Measurements from ENCODE around the gene LIPC. TPM values are rescaled to one million over a fixed set of nuclear protein-coding genes. Genes with fewer than 3 reads are reported as not detected.

Gene LIPC
- total RNA-seq, 4 donors from 2014 or later, result 0.48 to 8.2 (median 2.6) TPM; not detected in 1

- WGBS, 2 donors (ENCODE audit: low coverage in 1 of 2), result 92 to 96% methylated on average over 2 to 9 of the region's 9 CpGs
- intact Hi-C loops (cut with DNase I; ENCODE audit: low total_unique reads), result no loop called here
- TF ChIP-seq EP300 (IDR thresholded peaks at IDR 0.05; ENCODE audit: low read depth) (no peak), POLR2AphosphoS5 (IDR thresholded peaks at IDR 0.05) (no peak), POLR2A (IDR thresholded peaks at IDR 0.05) (no peak)
- TF ChIP-seq, protein P1, sequence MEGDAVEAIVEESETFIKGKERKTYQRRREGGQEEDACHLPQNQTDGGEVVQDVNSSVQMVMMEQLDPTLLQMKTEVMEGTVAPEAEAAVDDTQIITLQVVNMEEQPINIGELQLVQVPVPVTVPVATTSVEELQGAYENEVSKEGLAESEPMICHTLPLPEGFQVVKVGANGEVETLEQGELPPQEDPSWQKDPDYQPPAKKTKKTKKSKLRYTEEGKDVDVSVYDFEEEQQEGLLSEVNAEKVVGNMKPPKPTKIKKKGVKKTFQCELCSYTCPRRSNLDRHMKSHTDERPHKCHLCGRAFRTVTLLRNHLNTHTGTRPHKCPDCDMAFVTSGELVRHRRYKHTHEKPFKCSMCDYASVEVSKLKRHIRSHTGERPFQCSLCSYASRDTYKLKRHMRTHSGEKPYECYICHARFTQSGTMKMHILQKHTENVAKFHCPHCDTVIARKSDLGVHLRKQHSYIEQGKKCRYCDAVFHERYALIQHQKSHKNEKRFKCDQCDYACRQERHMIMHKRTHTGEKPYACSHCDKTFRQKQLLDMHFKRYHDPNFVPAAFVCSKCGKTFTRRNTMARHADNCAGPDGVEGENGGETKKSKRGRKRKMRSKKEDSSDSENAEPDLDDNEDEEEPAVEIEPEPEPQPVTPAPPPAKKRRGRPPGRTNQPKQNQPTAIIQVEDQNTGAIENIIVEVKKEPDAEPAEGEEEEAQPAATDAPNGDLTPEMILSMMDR (IDR thresholded peaks at IDR 0.05), result no peak
- no peaks in the 10 kb centered on the region for H3K27me3 ChIP-seq
- no peak overlapping the region for H3K27ac ChIP-seq
- no peaks in the 10 kb centered on the region for H3K36me3 ChIP-seq
- H3K4me1 ChIP-seq, result peaks cover 5 to 13% (median 12%) of the 10 kb centered on the region in 4 donors
- H3K4me3 ChIP-seq, result no peak overlapping the region
- DNase-seq, result no peak
- H3K9me3 ChIP-seq, result no peaks in the 10 kb centered on the region
- in situ Hi-C loops (cut with MboI; ENCODE audit: low pct_ligation_motif_present in 1 of 4, low pct_unique_long_range_greater_than_20kb in 1 of 4, low sequenced_read_pairs in 3 of 4), result no loop called here
Measured at GRCh38 chr15:58547628-58548307, 116.0 kb downstream of the LIPC start.

DNA sequence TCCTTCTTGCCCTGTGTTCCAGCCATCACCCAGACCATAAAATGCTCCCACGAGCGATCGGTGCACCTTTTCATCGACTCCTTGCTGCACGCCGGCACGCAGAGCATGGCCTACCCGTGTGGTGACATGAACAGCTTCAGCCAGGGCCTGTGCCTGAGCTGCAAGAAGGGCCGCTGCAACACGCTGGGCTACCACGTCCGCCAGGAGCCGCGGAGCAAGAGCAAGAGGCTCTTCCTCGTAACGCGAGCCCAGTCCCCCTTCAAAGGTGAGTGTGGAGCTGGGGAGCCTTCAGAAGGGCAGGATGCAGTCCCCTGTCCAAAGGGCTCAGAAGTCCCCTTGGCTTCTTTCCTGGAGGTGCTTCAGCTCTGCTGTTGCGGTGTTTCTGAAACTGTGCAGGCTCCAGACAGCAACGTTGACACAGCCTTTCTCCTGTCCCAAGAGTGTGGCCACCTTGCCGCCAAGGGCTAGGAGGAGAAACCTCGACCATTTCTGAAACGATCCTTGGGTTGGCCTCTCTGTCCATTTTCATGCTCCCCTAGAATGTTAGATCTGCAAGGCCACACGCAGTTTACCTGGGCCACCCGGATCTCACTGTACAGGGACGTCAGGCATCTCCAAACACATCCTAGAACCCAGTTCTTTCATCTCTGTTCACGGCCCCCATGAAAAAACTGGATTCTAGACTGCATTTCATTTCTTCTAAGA is 116.7 kb downstream of the LIPC start:
- no peak for DNase-seq
- in situ Hi-C loops (cut with MboI; ENCODE audit: low pct_ligation_motif_present in 1 of 4, low pct_unique_long_range_greater_than_20kb in 1 of 4, low sequenced_read_pairs in 3 of 4) (no loop called here), intact Hi-C loops (cut with DNase I; ENCODE audit: low total_unique reads) (no loop called here)
- no peak overlapping the region for H3K4me3 ChIP-seq
- TF ChIP-seq, protein P1 (IDR thresholded peaks at IDR 0.05), result no peak
- no peak for TF ChIP-seq POLR2AphosphoS5 (IDR thresholded peaks at IDR 0.05)
- TF ChIP-seq POLR2A (IDR thresholded peaks at IDR 0.05), result no peak
- TF ChIP-seq EP300 (IDR thresholded peaks at IDR 0.05; ENCODE audit: low read depth), result no peak
- 88 to 100% methylated on average over 4 to 26 of the region's 26 CpGs for WGBS, 2 donors (ENCODE audit: low coverage in 1 of 2)
- peak overlapping the region in 2 of 4 donors; percentile 12 to 56 for H3K27ac ChIP-seq
- peaks cover 5 to 14% (median 12%) of the 10 kb centered on the region in 4 donors for H3K4me1 ChIP-seq
- H3K9me3 ChIP-seq, result no peaks in the 10 kb centered on the region
- H3K36me3 ChIP-seq, result no peaks in the 10 kb centered on the region
- no peaks in the 10 kb centered on the region for H3K27me3 ChIP-seq

DNA sequence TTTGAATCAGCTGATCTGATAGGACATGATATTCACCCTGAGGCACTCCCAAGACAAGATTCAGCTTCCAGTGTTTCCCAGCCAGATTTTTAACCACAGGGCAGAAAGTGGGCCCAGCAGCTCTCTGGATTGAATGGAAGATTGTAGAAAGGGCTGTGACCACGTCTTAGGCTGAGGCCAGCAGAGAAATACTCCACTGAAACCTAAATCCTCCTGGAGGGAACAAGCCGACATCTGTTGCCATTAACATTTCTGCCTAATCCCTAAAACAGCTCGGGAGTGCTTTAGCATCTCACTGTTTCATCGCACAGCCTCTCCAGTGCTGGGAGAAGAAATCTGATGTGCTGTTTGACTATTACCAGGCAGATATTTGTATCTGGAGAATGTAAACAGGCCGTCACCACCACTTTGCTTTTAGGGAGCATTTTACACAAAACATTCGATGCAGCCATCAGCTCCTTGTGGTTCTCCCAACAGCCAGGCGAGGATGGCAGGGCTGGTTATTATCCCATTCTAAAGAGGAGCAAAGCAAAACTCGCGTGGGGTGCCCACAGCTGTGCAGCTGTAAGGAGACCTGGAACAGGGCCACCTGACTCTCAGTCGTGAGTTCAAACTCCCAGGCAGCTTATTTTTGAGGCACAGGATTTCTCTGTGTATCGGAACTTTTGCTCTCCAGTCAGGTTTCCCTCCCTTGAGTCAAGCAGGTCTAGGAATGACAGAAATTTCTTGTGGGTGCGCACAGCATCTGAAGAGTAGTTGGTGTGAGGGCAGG is 117.4 kb downstream of the LIPC start:
- H3K36me3 ChIP-seq, result no peaks in the 10 kb centered on the region
- no peak overlapping the region for H3K4me3 ChIP-seq
- intact Hi-C loops (cut with DNase I; ENCODE audit: low total_unique reads) (no loop called here), in situ Hi-C loops (cut with MboI; ENCODE audit: low pct_ligation_motif_present in 1 of 4, low pct_unique_long_range_greater_than_20kb in 1 of 4, low sequenced_read_pairs in 3 of 4) (no loop called here)
- TF ChIP-seq, protein P1 (IDR thresholded peaks at IDR 0.05), result no peak
- no peak for TF ChIP-seq EP300 (IDR thresholded peaks at IDR 0.05; ENCODE audit: low read depth)
- peak in 1 of 3 donors; percentile 19 for TF ChIP-seq POLR2AphosphoS5 (IDR thresholded peaks at IDR 0.05)
- no peak for TF ChIP-seq POLR2A (IDR thresholded peaks at IDR 0.05)
- H3K4me1 ChIP-seq, result peaks cover 5 to 14% (median 12%) of the 10 kb centered on the region in 4 donors
- WGBS, 2 donors (ENCODE audit: low coverage in 1 of 2), result 77 to 82% methylated on average over 2 to 12 of the region's 12 CpGs
- DNase-seq, result no peak
- peak overlapping the region in 3 of 4 donors; percentile 4 to 56 (median 12) for H3K27ac ChIP-seq
- no peaks in the 10 kb centered on the region for H3K27me3 ChIP-seq
- H3K9me3 ChIP-seq, result no peaks in the 10 kb centered on the region

DNA sequence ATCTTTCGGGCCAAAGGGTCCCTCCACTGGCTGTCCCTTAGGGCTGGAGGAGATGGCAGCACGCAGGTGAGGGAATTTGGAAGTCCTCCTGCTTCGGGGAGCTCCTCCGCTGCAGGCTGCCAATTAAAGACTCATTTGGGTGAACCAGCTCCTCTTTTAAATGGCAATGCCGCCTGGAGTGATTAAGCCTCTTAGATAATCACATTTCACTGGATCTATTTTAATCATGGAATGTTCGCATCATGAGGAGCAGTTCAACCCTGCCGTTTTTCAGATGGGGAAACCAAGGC is 117.9 kb downstream of the LIPC start:
- H3K27ac ChIP-seq, result peak overlapping the region in 3 of 4 donors; percentile 4 to 56 (median 12)
- no peak overlapping the region for H3K4me3 ChIP-seq
- WGBS, 2 donors (ENCODE audit: low coverage in 1 of 2), result 88 to 93% methylated on average over 4 to 7 of the region's 7 CpGs
- H3K4me1 ChIP-seq, result peaks cover 5 to 14% (median 12%) of the 10 kb centered on the region in 4 donors
- TF ChIP-seq EP300 (IDR thresholded peaks at IDR 0.05; ENCODE audit: low read depth) (no peak), POLR2AphosphoS5 (IDR thresholded peaks at IDR 0.05) (no peak), POLR2A (IDR thresholded peaks at IDR 0.05) (no peak)
- TF ChIP-seq, protein P1 (IDR thresholded peaks at IDR 0.05), result no peak
- in situ Hi-C loops (cut with MboI; ENCODE audit: low pct_ligation_motif_present in 1 of 4, low pct_unique_long_range_greater_than_20kb in 1 of 4, low sequenced_read_pairs in 3 of 4), result no loop called here
- H3K27me3 ChIP-seq, result no peaks in the 10 kb centered on the region
- no peaks in the 10 kb centered on the region for H3K36me3 ChIP-seq
- intact Hi-C loops (cut with DNase I; ENCODE audit: low total_unique reads), result no loop called here
- H3K9me3 ChIP-seq, result no peaks in the 10 kb centered on the region
- no peak for DNase-seq
